ENCODE measurements around the gene SPATA31D4. TPM values are rescaled to one million over a fixed set of nuclear protein-coding genes. Genes with fewer than 3 reads are reported as not detected.

Gene SPATA31D4
- total RNA-seq, 1 donor from 2014 or later = not detected

- no peak for TF ChIP-seq CTCF (IDR thresholded peaks at IDR 0.05; ENCODE audit: unreplicated experiment)
- no peaks in the 10 kb centered on the region for H3K27me3 Mint-ChIP-seq (ENCODE audit: unreplicated experiment)
- DNase-seq (ENCODE audit: low spot score) = no peak
- no peaks in the 10 kb centered on the region for H3K4me1 Mint-ChIP-seq (ENCODE audit: unreplicated experiment)
- H3K36me3 Mint-ChIP-seq (ENCODE audit: low read depth, unreplicated experiment) = no peaks in the 10 kb centered on the region
- H3K9me3 Mint-ChIP-seq (ENCODE audit: unreplicated experiment) = no peaks in the 10 kb centered on the region
- no peak overlapping the region for H3K27ac Mint-ChIP-seq (ENCODE audit: unreplicated experiment)
- H3K4me3 Mint-ChIP-seq (ENCODE audit: unreplicated experiment) = no peak overlapping the region
Observed at GRCh38 chr9:81981883-81982282, 53.7 kb downstream of the SPATA31D4 start.

Other genes with a start within 250 kb of the SPATA31D4 start
- gene TLE1, start 238.9 kb upstream of the SPATA31D4 start, total RNA-seq (ENCODE audit: unreplicated experiment) = 79.4 TPM
- gene SPATA31D3, start 15.1 kb downstream of the SPATA31D4 start, total RNA-seq (ENCODE audit: unreplicated experiment) = not detected
- gene SPATA31D1, start 60.3 kb downstream of the SPATA31D4 start, total RNA-seq (ENCODE audit: unreplicated experiment) = not detected

Data from endothelial cell (in vitro differentiated cells).